K562 (cell line): Measurements from ENCODE around the gene EHMT2. TPM values are rescaled to one million over a fixed set of nuclear protein-coding genes. Genes with fewer than 3 reads are reported as not detected.
A peak's percentile ranks its signal among the peaks of the same experiment; 100 is the strongest.

Experiments used
- ATAC-seq: fragments of 200-7000 bp; cut with Tn5 transposase; 3 replicates; pipeline ENCODE4 v1.9.1; 2020; ENCODE audit warnings: moderate library complexity
- BruUV-seq: library from RNA; stranded (reverse); fragments of 400-500 nt; replicated peaks from 2 replicates; lab custom pipeline; 2021; lab: Mats Ljungman, UMichigan
- CTCF ChIA-PET: fragments of 300-600 bp; formaldehyde crosslinking; extraction: SDS; loops from one replicate; lab custom pipeline; 2021; ENCODE audit warnings: low intra/inter-chr PET ratio; lab: Yijun Ruan, JAX
- POLR2A ChIA-PET: fragments of 300-600, 350-650 bp; sonication (Branson Sonifier 250); formaldehyde crosslinking; extraction: SDS; loops from one replicate; lab custom pipeline; 2021; ENCODE audit warnings: antibody characterized with exemption, inconsistent platforms; lab: Yijun Ruan, JAX
- DNase-seq, 4 experiments: peaks; one replicate each; pipeline versions ENCODE4 v3.0.0 to v3.0.0-alpha.2; 2011 to 2018; ENCODE audit warnings: low spot score in 3 of 4, mixed read lengths in 3 of 4; ENCODE audit errors: extremely low read depth in 1 of 4
- FAIRE-seq: peaks from 2 replicates; lab custom pipeline; 2011; peaks lifted over from hg19 to GRCh38; lab: Jason Lieb, UNC
- H2AFZ ChIP-seq: 2 replicates; pipeline ENCODE4 v1.6.0; 2011; ENCODE audit warnings: low read depth, low read length, control low read depth, inconsistent platforms
- H3K27ac ChIP-seq: fragments of 200-600 bp; 3 replicates; pipeline ENCODE4 v1.8.0; 2011; ENCODE audit warnings: low read depth, mild to moderate bottlenecking, control low read depth, inconsistent platforms, low read length, moderate library complexity, mixed read lengths; ENCODE audit errors: extremely low read depth
- H3K27me3 ChIP-seq, 2 experiments: fragments of 300-600 bp in 1 of 2; 2 replicates in 1 of 2; 3 replicates in 1 of 2; pipeline versions ENCODE4 v1.6.0 to v1.8.0; 2011; ENCODE audit warnings: inconsistent platforms in 2 of 2, low read length in 2 of 2, mild to moderate bottlenecking in 1 of 2, mixed read lengths in 1 of 2, moderate library complexity in 1 of 2; ENCODE audit not compliant: control insufficient read depth in 2 of 2, insufficient read depth in 2 of 2
- H3K36me3 ChIP-seq: fragments of 300-600 bp; 3 replicates; pipeline ENCODE4 v1.8.0; 2011; ENCODE audit warnings: mild to moderate bottlenecking, low read length, inconsistent platforms; ENCODE audit not compliant: control insufficient read depth, insufficient read depth
- H3K4me1 ChIP-seq, 2 experiments: fragments of 200-600 bp in 1 of 2; replicated peaks in 1 of 2; 2 replicates in 1 of 2; 3 replicates in 1 of 2; pipeline versions ENCODE4 v1.5.1 to v1.8.0; 2011; ENCODE audit warnings: inconsistent platforms in 2 of 2, low read length in 2 of 2, mild to moderate bottlenecking in 1 of 2, mixed read lengths in 1 of 2, moderate library complexity in 1 of 2; ENCODE audit not compliant: control insufficient read depth in 2 of 2, insufficient read depth in 2 of 2
- H3K4me2 ChIP-seq: 2 replicates; pipeline ENCODE4 v1.6.1; 2011; ENCODE audit warnings: low read length, control low read depth, inconsistent platforms, mixed read lengths; ENCODE audit not compliant: insufficient read depth
- H3K4me3 ChIP-seq: fragments of 200-600 bp; sonication (generic), shearing (Covaris generic); 2 replicates; pipeline ENCODE4 v1.5.1; 2016; ENCODE audit warnings: control low read depth, inconsistent platforms
- H3K79me2 ChIP-seq: fragments of 200-600 bp; 3 replicates; pipeline ENCODE4 v1.8.0; 2011; ENCODE audit warnings: low read length, inconsistent platforms; ENCODE audit not compliant: control insufficient read depth, insufficient read depth
- H3K9ac ChIP-seq, 2 experiments: 2 replicates each; pipeline versions ENCODE4 v1.6.0 to v1.6.1; 2011; ENCODE audit warnings: low read depth in 2 of 2, low read length in 2 of 2, control low read depth in 1 of 2, inconsistent platforms in 1 of 2, mild to moderate bottlenecking in 1 of 2, mixed read lengths in 1 of 2; ENCODE audit not compliant: insufficient read depth in 1 of 2
- H3K9me1 ChIP-seq: one replicate; pipeline ENCODE4 v1.6.0; 2011; ENCODE audit warnings: inconsistent platforms, mild to moderate bottlenecking, low read length, moderate library complexity; ENCODE audit not compliant: control insufficient read depth, insufficient read depth
- H3K9me3 ChIP-seq: replicated peaks from 2 replicates; pipeline ENCODE4 v1.5.1; 2011; ENCODE audit warnings: low read depth, low read length, inconsistent platforms; ENCODE audit not compliant: control insufficient read depth, insufficient read depth
- H4K20me1 ChIP-seq: replicated peaks from 2 replicates; pipeline ENCODE4 v1.6.1; 2011; ENCODE audit warnings: low read length, inconsistent platforms, mixed read lengths; ENCODE audit not compliant: control insufficient read depth, insufficient read depth
- CBX3 ChIP-seq, 2 experiments: IDR thresholded peaks; 1 replicate in 1 of 2; 2 replicates in 1 of 2; pipeline ENCODE4 v1.6.1; 2012; ENCODE audit warnings: inconsistent platforms in 2 of 2, low read length in 2 of 2, borderline replicate concordance in 1 of 2, control low read depth in 1 of 2
- HNRNPL ChIP-seq: fragments of 200-400 bp; formaldehyde crosslinking; IDR thresholded peaks from 2 replicates; pipeline ENCODE4 v1.6.1; 2017; ENCODE audit warnings: low read depth, mild to moderate bottlenecking, low read length
- KLF1 ChIP-seq: fragments of 450-650 bp; IDR thresholded peaks from 2 replicates; pipeline ENCODE4 v1.6.1; 2016; ENCODE audit warnings: missing genetic modification characterization, missing compliant biosample characterization
- MCM7 ChIP-seq, 2 experiments: fragments of 450-650 bp; IDR thresholded peaks; 2 replicates each; pipeline ENCODE4 v1.6.1; 2016 to 2018
- POLR2A ChIP-seq: fragments of 450-650 bp; conservative IDR thresholded peaks from 2 replicates; pipeline ENCODE4 v1.6.1; 2016
- RAD51 ChIP-seq: fragments of 450-650 bp; IDR thresholded peaks from 2 replicates; pipeline ENCODE4 v1.7.1; 2016; ENCODE audit warnings: low read depth, mild to moderate bottlenecking, borderline replicate concordance
- RBM34 ChIP-seq: fragments of 200-400 bp; formaldehyde crosslinking; IDR thresholded peaks from 2 replicates; pipeline ENCODE4 v1.6.1; 2018; ENCODE audit warnings: low read length, borderline replicate concordance; ENCODE audit not compliant: insufficient read depth
- STAG1 ChIP-seq: sonication (generic); formaldehyde crosslinking; IDR thresholded peaks from 2 replicates; pipeline ENCODE4 v1.5.0; 2020; ENCODE audit warnings: missing genetic modification reagents, borderline replicate concordance
- ZSCAN32 ChIP-seq: fragments of 450-650 bp; formaldehyde crosslinking; IDR thresholded peaks from 2 replicates; pipeline ENCODE4 v1.4.0; 2020; ENCODE audit warnings: mild to moderate bottlenecking, moderate library complexity
- WGBS: fragments of 100-300 bp; shearing (Covaris generic); methylation state at CpG from one replicate; pipeline ENCODE4 v1.1.6; 2016; ENCODE audit warnings: low coverage, mixed read lengths; ENCODE audit not compliant: insufficient coverage; ENCODE audit errors: missing lambda C conversion rate; 5-methylcytosine and 5-hydroxymethylcytosine counted together
- in situ Hi-C: fragments of 300-500 bp; cut with MboI; formaldehyde crosslinking; loops from 4 replicates; pipeline ENCODE4 v1.15.0; 2018; ENCODE audit warnings: inconsistent platforms, mixed read lengths
- intact Hi-C: fragments of 100-400 bp; cut with micrococcal nuclease; formaldehyde crosslinking; loops from 2 replicates; pipeline ENCODE4 v1.14.2; 2022
- polyA plus RNA-seq, 8 experiments: library from polyadenylated mRNA; depleted of rRNA in 4 of 8; stranded (reverse) in 5 of 8; unstranded in 3 of 8; fragments of >200 nt; fragmentation: Nextera tagmentation in 2 of 8; fragmentation: Illumina TruSeq in 1 of 8; extraction: Ambion mirVana in 2 of 8; extraction: Trizol in 1 of 8; gene quantifications; 2 replicates each; pipeline versions ENCODE4 v1.2.1 to v1.2.3, GENCODE V29; 2011 to 2014; ENCODE audit warnings: inconsistent platforms in 1 of 8, missing spikeins in 1 of 8
- total RNA-seq, 7 experiments: library from RNA; depleted of rRNA in 6 of 7; stranded (reverse); fragments of >200 nt in 6 of 7; fragmentation: Illumina TruSeq in 2 of 7; extraction: Trizol in 2 of 7; gene quantifications; 2 replicates each; pipeline versions ENCODE4 v1.2.1 to v1.2.3, GENCODE V29; 2011 to 2021; ENCODE audit warnings: low replicate concordance in 1 of 7
- TF ChIP-seq, protein P1 (sequence below), 2 experiments: fragments of 450-650 bp; formaldehyde crosslinking in 1 of 2; IDR thresholded peaks; 2 replicates each; pipeline versions ENCODE4 v1.4.0 to v1.6.1; 2014 to 2020; ENCODE audit warnings: mild to moderate bottlenecking in 2 of 2, borderline replicate concordance in 1 of 2, low read depth in 1 of 2
- TF ChIP-seq, protein P2 (sequence below): fragments of 450-650 bp; IDR thresholded peaks from one replicate; pipeline ENCODE4 v1.6.1; 2018; ENCODE audit warnings: mild to moderate bottlenecking, moderate library complexity; ENCODE audit not compliant: partially characterized antibody
- TF ChIP-seq, protein P3 (sequence below): fragments of 200-800 bp; sonication (Bioruptor generic); IDR thresholded peaks from 2 replicates; pipeline ENCODE4 v1.6.1; 2017; ENCODE audit warnings: missing genetic modification characterization, missing compliant biosample characterization

The EHMT2 gene
- total and polyA plus RNA-seq, 9 of the 15 experiments (the other 6 are each of a cell fraction or from before 2014, with no cell fraction given) = 2.1 to 63.8 (median 38.5) TPM

DNA sequence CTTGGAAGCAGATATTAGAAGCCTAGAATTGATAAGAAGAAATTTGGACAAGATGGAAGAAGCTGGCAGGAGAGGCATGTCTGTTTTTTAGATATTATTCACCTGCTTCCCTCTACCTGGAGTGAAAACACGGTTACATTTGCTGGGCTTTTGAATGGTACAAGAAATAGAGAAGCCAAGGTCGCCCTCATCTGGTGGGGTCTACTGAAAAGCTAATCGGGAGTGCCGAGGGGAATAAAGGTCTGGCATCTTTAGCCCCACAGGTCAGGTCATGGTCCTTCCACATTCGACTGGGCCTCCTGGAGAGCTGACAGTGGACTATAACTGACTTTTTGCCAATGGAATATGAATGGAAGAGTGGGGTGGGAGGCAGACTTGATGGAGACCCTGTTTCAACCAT, 25.4 kb upstream of the EHMT2 start:
- Histone ChIP-seq H3K36me3 (no peaks in the 10 kb centered on the region), H2AFZ (peak overlapping the region; percentile 26; the same call in 1 of the 2 replicates), H3K9me1 (no peaks in the 10 kb centered on the region), H3K27me3 (no peaks in the 10 kb centered on the region), H3K27ac (no peak overlapping the region), H3K4me2 (no peak overlapping the region), H3K4me1 (peaks cover 5 to 8% of the 10 kb centered on the region in 2 experiments; a peak in 4 of 5 replicates), H3K9me3 (peaks cover 7% of the 10 kb centered on the region), H4K20me1 (no peaks in the 10 kb centered on the region), H3K9ac (no peak overlapping the region), H3K4me3 (no peak overlapping the region), H3K79me2 (no peaks in the 10 kb centered on the region)
- BruUV-seq = no TSS peak
- peak in 1 of 4 experiments; percentile 65 for DNase-seq
- ChIA-PET POLR2A (interaction anchor here (0.5 to 1.3 kb wide), 8 partner anchors 13 to 256 kb away, joined by 3 to 5 read pairs (median 3); no protein-coding TSS in a partner anchor), CTCF (interaction anchor here (0.6 to 1.2 kb wide), 5 partner anchors 127 to 377 kb away, joined by 3 read pairs; partner anchors contain the start of genes ATP6V1G2, LY6G5C and VARS1)
- FAIRE-seq = peak; percentile 63
- WGBS = 7% methylated on average over 5 of the region's 5 CpGs
- ATAC-seq = peak; percentile 73
- in situ Hi-C loops = no loop called here
- intact Hi-C loops = no loop called here
- TF ChIP-seq POLR2A = no peak
- TF ChIP-seq CBX3 (IDR thresholded peaks at IDR 0.05; ENCODE audit: borderline replicate concordance in 1 of 2, low read length in 2 of 2) = no peak
- no peak for TF ChIP-seq MCM7 (IDR thresholded peaks at IDR 0.05)
- no peak; the same call in 1 of the 2 replicates for TF ChIP-seq STAG1 (CRISPR knock-in tag)
- TF ChIP-seq ZSCAN32 (CRISPR knock-in tag) = no peak
- TF ChIP-seq, protein P1, sequence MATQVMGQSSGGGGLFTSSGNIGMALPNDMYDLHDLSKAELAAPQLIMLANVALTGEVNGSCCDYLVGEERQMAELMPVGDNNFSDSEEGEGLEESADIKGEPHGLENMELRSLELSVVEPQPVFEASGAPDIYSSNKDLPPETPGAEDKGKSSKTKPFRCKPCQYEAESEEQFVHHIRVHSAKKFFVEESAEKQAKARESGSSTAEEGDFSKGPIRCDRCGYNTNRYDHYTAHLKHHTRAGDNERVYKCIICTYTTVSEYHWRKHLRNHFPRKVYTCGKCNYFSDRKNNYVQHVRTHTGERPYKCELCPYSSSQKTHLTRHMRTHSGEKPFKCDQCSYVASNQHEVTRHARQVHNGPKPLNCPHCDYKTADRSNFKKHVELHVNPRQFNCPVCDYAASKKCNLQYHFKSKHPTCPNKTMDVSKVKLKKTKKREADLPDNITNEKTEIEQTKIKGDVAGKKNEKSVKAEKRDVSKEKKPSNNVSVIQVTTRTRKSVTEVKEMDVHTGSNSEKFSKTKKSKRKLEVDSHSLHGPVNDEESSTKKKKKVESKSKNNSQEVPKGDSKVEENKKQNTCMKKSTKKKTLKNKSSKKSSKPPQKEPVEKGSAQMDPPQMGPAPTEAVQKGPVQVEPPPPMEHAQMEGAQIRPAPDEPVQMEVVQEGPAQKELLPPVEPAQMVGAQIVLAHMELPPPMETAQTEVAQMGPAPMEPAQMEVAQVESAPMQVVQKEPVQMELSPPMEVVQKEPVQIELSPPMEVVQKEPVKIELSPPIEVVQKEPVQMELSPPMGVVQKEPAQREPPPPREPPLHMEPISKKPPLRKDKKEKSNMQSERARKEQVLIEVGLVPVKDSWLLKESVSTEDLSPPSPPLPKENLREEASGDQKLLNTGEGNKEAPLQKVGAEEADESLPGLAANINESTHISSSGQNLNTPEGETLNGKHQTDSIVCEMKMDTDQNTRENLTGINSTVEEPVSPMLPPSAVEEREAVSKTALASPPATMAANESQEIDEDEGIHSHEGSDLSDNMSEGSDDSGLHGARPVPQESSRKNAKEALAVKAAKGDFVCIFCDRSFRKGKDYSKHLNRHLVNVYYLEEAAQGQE (IDR thresholded peaks at IDR 0.05; ENCODE audit: borderline replicate concordance) = peak; percentile 62
- TF ChIP-seq, protein P1 (CRISPR knock-in tag; IDR thresholded peaks at IDR 0.05; ENCODE audit: low read depth) = no peak
- TF ChIP-seq KLF1 (tag) = no peak
- no peak for TF ChIP-seq HNRNPL
- TF ChIP-seq, protein P2, sequence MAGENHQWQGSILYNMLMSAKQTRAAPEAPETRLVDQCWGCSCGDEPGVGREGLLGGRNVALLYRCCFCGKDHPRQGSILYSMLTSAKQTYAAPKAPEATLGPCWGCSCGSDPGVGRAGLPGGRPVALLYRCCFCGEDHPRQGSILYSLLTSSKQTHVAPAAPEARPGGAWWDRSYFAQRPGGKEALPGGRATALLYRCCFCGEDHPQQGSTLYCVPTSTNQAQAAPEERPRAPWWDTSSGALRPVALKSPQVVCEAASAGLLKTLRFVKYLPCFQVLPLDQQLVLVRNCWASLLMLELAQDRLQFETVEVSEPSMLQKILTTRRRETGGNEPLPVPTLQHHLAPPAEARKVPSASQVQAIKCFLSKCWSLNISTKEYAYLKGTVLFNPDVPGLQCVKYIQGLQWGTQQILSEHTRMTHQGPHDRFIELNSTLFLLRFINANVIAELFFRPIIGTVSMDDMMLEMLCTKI = no peak
- TF ChIP-seq, protein P3, sequence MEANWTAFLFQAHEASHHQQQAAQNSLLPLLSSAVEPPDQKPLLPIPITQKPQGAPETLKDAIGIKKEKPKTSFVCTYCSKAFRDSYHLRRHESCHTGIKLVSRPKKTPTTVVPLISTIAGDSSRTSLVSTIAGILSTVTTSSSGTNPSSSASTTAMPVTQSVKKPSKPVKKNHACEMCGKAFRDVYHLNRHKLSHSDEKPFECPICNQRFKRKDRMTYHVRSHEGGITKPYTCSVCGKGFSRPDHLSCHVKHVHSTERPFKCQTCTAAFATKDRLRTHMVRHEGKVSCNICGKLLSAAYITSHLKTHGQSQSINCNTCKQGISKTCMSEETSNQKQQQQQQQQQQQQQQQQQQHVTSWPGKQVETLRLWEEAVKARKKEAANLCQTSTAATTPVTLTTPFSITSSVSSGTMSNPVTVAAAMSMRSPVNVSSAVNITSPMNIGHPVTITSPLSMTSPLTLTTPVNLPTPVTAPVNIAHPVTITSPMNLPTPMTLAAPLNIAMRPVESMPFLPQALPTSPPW (CRISPR knock-in tag) = peak; percentile 25; the same call in 1 of the 2 replicates
- TF ChIP-seq RBM34 = no peak
- no peak for TF ChIP-seq RAD51
